Ascending aorta (tissue), 2 donors: Measurements from ENCODE around the gene FIGLA. TPM values are rescaled to one million over a fixed set of nuclear protein-coding genes. Genes with fewer than 3 reads are reported as not detected.

Experiments used
- DNase-seq, 2 donors: peaks; one replicate each; pipeline ENCODE4 v3.0.0-alpha.2; 2019; ENCODE audit warnings: low spot score in 2 of 2
- H3K27ac ChIP-seq, 2 donors: fragments of 200-600 bp; sonication (generic); one replicate each; pipeline ENCODE4 v1.5.1; 2016 to 2017; ENCODE audit warnings: mild to moderate bottlenecking in 1 of 2
- H3K27me3 ChIP-seq: fragments of 200-600 bp; sonication (generic); one replicate; pipeline ENCODE4 v1.5.1; 2017
- H3K36me3 ChIP-seq, 2 donors: fragments of 200-600 bp; sonication (generic); one replicate each; pipeline ENCODE4 v1.5.1; 2016
- H3K4me1 ChIP-seq, 2 donors: fragments of 200-600 bp; sonication (generic); one replicate each; pipeline ENCODE4 v1.5.1; 2016 to 2017; ENCODE audit warnings: mild to moderate bottlenecking in 1 of 2
- H3K4me3 ChIP-seq, 2 donors: fragments of 200-600 bp; sonication (generic); one replicate each; pipeline ENCODE4 v1.5.1; 2016 to 2017; ENCODE audit warnings: mild to moderate bottlenecking in 1 of 2
- H3K9me3 ChIP-seq, 2 donors: fragments of 200-600 bp; sonication (generic); one replicate each; pipeline ENCODE4 v1.5.1; 2016
- CTCF ChIP-seq, 3 experiments: fragments of 200-600 bp in 2 of 3; fragments of 450-650 bp in 1 of 3; sonication (generic) in 2 of 3; IDR thresholded peaks; one replicate each; pipeline ENCODE4 v1.5.1; 2016 to 2019; ENCODE audit warnings: antibody characterized with exemption in 3 of 3, mild to moderate bottlenecking in 1 of 3, moderate library complexity in 1 of 3
- intact Hi-C: fragments of 100-400 bp; cut with DNase I; formaldehyde crosslinking; loops from one replicate; pipeline ENCODE4 v1.15.1; 2023
- total RNA-seq: library from RNA; depleted of rRNA; stranded (reverse); fragments of >200 nt; gene quantifications from one replicate; pipeline ENCODE4 v1.1.0, GENCODE V29; 2016

FIGLA gene
- total RNA-seq, 1 donor from 2014 or later = not detected

- H3K27me3 ChIP-seq = no peaks in the 10 kb centered on the region
- H3K9me3 ChIP-seq = no peaks in the 10 kb centered on the region
- H3K4me1 ChIP-seq = no peaks in the 10 kb centered on the region
- intact Hi-C loops = no loop called here
- H3K36me3 ChIP-seq = no peaks in the 10 kb centered on the region
- no peak overlapping the region for H3K4me3 ChIP-seq
- H3K27ac ChIP-seq = no peak overlapping the region
- DNase-seq = no peak
- no peak for TF ChIP-seq CTCF (IDR thresholded peaks at IDR 0.05)
Observed at GRCh38 chr2:70738159-70738558, 52.3 kb downstream of the FIGLA start.

- no peaks in the 10 kb centered on the region for H3K4me1 ChIP-seq
- H3K9me3 ChIP-seq = no peaks in the 10 kb centered on the region
- TF ChIP-seq CTCF (IDR thresholded peaks at IDR 0.05) = no peak
- H3K27me3 ChIP-seq = no peaks in the 10 kb centered on the region
- intact Hi-C loops = no loop called here
- no peak for DNase-seq
- no peak overlapping the region for H3K4me3 ChIP-seq
- H3K27ac ChIP-seq = no peak overlapping the region
- H3K36me3 ChIP-seq = no peaks in the 10 kb centered on the region
Observed at GRCh38 chr2:70735071-70735470, 55.4 kb downstream of the FIGLA start.

DNA sequence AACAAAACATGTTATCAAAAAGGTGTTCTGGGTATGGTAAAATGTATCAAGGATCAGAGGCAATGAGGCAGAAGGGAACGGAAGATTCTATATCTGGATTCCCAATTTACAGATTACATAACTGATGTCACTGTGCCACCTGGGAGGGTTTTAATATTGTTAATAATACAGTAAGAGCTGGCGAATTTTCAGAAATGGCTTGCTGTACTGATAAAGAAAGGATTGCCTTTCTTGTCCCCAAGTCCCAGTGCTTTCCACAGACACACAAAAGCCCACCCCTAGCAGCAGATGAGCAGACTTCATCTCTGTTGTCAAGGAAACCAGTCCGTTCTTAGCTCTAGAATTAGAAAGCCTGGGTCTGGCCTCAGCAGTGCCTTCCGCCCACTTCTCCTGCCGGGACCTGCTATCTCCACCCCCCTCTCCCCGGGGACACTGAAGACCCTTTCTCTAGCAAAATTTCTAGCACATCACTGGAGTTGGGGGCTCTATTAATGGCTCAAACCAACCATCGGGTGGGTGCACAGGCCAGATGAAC lies 56.7 kb downstream of the FIGLA start:
- no peak for DNase-seq
- Histone ChIP-seq H3K27me3 (no peaks in the 10 kb centered on the region), H3K36me3 (no peaks in the 10 kb centered on the region), H3K27ac (no peak overlapping the region), H3K4me3 (no peak overlapping the region), H3K4me1 (no peaks in the 10 kb centered on the region), H3K9me3 (no peaks in the 10 kb centered on the region)
- no peak for TF ChIP-seq CTCF (IDR thresholded peaks at IDR 0.05)
- intact Hi-C loops = no loop called here

DNA sequence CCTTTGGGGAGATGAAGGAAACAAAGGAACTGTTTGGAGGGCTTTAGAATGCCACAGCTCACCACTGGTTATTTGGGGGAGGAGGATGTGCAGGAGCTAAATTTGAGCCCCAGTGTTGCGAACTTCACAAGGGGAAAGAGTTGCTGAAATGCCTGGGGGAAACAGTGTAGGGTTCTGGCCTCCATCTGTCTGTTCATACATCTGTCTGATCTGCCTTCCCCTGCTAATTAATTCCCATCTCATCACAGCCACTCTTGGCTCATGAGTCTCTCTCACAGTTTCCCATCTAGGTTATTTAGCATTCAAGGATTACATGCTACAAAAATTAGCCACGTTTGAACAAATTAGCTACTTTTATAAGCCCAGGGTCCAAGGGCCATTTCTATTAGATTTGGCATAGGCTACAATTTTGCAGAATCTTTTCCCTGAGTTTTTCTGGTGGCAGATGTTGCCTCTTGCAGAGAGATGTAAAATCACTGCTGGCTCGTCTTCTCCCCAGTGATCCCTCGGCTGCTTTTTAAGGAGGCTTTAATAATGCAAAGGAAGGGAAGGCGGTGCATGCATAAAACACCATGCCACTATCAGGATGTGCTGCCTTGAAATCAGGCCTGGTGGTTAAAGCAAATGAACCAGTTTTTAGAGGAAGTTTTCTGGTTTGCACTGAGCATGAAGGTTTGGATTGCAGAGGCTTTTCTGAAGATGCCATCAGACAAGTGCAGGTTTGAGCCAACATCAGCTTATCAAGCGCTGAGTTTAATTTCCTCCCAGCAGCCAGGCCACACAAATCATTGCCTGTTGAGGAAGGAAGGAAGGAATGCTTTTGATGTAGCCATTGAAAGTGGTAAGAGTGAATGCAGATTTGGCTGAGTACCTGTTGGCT lies 57.4 kb downstream of the FIGLA start:
- H3K36me3 ChIP-seq = no peaks in the 10 kb centered on the region
- TF ChIP-seq CTCF (IDR thresholded peaks at IDR 0.05) = no peak
- H3K9me3 ChIP-seq = no peaks in the 10 kb centered on the region
- no peaks in the 10 kb centered on the region for H3K4me1 ChIP-seq
- no peak for DNase-seq
- intact Hi-C loops = no loop called here
- no peak overlapping the region for H3K27ac ChIP-seq
- H3K4me3 ChIP-seq = no peak overlapping the region
- H3K27me3 ChIP-seq = no peaks in the 10 kb centered on the region

DNA sequence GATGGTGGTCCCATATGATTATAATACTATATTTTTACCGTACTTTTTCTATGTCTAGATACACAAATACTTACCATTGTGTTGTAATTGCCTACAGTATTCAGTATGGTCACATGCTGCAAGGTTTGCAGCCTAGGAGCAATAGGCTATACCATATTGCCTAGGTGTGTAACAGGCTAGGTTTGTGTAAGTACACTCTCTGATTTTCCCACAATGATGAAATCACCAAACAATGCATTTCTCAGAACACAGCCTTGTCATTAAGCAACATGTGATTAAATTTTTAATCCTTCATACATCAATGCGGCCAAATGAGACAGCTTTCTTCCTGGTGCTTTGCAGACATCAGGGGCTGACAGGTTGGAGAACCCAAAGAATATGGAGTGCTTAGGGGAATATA lies 59.7 kb downstream of the FIGLA start:
- no peaks in the 10 kb centered on the region for H3K4me1 ChIP-seq
- DNase-seq = no peak
- H3K27ac ChIP-seq = no peak overlapping the region
- no peak overlapping the region for H3K4me3 ChIP-seq
- H3K36me3 ChIP-seq = no peaks in the 10 kb centered on the region
- TF ChIP-seq CTCF (IDR thresholded peaks at IDR 0.05) = no peak
- no peaks in the 10 kb centered on the region for H3K9me3 ChIP-seq
- intact Hi-C loops = no loop called here
- H3K27me3 ChIP-seq = no peaks in the 10 kb centered on the region
